GM18861 (cell line): ENCODE data around the gene BCAR1.
A peak's percentile ranks its signal among the peaks of the same experiment; 100 is the strongest.
"Not testable (repeated sequence)": the region's sequence is repeated elsewhere in the genome, so short reads cannot be mapped to it uniquely, and the experiment has no call there.

ENCODE experiments used
- ATAC-seq: cut with Tn5 transposase; IDR thresholded peaks from one replicate; pipeline ENCODE4 v1.9.1; 2021; ENCODE audit not compliant: unreplicated experiment

BCAR1 gene

DNA sequence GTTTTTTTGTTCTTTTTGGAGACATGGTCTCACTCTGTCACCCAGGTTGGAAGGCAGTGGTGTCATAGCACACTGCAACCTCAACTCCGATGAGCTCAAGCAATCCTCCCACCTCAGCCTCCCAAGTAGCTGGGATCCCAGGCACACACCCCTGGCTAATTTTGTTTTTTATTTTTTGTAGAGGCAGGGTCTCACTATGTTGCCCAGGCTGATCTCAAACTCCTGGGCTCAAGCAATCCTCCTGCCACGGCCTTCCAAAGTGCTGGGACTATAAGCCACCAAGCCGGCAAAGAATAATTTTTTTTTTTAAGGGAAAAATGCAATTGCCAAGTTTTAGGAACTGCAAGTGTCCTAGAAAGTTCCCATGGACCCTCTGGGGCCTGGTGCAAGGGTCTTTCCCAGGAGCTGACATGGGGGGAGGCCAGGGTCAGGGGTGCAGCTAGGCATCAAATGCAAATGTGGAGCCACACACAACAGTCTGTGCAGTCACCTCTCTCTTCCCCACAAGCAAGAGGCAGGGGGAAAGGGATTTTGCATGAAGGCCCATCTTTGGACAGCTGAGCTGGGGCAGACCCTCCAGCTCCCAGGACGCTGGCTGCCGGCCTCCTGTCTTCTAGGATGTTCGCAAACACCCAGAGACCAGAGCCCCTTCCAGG is 20.1 kb upstream of the BCAR1 start:
- no peak for ATAC-seq

DNA sequence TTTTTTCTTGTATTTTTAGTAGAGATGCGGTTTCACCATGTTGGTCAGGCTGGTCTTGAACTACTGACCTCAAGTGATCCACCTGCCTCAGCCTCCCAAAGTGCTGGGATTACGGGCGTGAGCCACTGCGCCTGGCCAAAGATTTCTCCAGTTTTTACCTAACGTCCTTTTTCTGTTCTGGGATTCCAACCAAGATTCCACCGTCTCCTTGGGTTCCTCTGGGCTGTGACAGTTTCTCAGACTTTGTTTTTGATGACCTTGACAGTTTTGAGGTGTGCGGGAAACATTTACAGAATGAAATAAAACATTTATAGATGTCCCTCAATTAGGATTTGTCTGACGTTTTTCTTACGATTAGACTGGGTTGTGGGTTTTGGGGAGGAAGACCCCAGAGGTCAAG is 17.9 kb upstream of the BCAR1 start:
- not testable (repeated sequence) for ATAC-seq

DNA sequence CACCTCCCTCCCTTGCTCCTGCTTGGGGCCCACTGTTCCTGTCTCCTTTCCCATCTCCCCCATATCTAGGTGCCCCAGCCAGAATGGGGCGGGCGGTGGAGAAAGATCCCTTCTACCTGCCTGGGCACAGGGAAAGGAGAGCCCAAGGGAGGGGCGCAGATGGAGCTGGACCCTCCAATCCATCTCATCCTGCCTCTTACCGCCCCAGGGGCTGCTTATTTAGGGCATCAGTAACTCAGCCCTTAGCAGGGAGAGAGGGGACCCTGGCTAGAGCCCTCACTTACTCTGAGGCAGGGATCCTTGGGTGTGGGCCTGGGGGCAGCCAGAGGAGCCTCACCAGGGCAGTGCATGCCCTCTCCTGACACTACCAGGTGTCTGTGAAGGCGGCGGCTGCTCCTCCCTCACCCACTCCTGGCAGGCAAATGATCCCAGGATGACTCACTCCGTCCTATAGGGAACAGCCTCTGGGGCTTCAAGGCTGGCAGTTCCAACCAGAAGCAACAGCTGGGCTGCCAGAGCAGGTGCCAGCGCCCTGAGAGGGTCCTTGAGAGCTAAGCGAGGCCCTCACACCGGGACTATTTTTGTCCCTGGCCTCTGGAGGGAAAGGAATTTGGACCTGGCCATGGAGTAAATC is 16.3 kb upstream of the BCAR1 start:
- ATAC-seq: no peak

DNA sequence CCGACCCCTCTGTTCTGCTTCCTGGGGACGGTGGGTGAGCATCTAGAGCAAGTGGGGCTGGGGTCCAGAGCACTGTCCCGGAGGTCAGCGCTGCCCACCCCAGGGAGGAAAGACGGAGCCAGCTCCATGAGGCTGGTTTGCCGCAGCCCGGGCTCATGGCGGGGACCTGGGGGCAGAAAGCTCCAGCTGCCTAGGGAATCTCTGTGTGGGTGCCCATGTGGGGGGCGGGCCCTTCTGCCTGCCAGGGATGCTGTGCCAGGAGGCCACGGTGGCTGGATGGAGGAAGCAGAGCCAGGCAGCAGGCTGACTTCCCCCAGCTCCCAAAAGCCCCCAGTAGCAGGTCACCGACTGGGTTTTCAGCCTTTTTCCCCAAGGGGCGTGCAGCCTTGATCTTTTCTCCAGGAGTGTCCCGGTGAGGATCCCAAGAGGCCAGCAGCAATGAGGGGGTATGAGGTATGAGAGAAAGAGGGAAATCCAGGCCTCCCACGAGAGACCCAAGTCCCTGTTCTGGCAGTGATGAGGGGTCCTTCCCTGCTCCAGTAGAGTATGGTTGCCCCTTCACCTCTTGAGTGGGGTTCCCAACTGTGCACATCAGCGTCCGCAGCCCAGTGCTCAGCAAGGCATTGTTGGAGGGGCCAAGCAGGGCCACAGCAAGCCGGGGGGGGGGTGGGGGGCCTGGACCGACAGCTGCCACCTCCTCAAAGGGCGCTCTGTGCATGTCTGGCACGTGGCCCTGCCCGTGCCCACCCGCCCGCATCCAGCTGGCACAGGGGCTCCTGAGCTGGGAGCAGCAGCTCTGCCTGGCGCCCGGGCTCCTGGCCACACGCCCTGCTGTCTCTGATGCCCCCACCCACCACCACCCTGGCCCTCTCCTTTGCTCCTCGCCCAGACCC is 15.6 kb upstream of the BCAR1 start:
- ATAC-seq: no peak

DNA sequence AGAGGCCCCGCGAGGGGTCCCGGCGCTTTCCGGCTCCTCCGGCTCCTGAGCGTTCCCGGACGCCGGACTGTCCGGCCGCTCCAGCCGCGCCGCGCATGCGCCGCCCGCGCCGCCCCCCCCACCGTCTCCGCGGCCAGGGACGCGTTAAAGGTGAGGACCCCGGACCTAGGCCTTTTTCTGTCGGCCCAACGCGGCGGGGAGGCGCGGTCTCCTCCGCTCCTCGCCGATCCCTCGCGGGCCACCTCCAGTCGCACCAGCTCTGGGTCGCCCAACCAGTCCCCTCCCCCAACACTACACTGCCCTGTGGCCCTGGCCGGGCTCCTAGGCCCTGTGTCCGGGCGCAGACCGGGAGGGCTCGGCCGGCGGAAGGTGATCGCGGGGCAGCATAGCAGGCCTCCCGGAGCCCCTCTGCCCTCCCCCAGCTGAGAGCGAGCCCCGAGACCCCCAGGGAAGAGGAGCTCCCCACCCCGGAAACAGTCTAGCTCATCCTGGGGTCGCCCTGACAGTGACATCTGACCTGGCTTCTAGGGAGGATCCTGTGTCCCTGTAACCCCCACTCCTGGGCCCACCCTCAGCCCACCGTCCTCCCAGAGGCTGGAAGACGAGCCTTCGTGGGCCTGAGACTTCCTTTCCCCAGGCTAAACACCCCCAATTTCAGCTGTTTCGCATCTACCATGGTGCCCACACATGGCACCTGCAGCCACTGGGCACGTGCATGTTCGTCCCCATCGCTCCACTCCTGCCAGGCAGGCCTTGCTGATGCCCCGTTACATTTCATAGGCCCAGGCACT is 14.7 kb upstream of the BCAR1 start:
- peak; percentile 75 for ATAC-seq

DNA sequence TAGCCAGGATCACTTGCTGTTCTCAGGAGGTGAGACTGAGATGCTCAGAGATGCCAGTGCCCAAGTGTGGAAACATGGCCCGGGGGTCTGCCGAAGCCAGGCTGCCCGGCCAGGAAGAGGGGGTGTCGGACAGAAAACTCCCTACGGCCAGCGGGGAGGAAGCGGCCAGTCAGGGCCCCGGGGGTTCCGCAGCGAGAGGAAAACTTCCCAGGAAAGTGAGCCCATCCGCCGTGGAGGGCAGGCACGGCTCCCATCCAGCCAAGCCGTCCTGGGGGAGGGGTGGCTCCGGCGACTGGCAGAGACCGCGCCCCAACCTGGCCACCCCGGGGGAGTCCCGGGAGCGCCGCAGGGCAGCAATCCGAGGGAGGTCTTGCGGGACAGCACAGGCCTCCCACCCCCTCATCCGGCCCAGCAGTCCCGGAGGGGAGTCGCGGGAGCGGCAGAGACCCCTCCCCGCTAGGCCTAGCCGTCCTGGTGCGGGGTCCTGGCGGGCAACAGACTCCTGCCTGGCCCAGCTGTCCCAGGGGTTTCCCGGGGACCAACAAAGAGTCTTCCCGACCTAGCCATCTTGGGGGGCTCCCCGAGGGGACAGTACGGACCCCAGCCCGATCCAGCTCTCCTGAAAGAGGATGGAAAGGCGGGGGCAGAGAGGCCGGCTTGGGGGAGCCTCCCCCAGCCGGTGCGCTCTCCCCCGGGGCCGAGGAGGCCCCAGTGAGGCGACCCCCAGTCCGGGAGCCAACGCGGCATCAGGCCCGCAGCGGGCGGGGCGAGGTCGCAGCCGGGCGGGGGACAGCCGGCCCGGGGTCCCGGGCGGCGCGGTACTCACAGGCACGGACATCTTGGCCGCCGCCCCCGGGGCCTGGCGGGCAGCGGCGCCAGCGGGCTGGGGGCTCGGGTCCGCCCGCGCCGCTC is 13.8 kb upstream of the BCAR1 start:
- peak; percentile 13 for ATAC-seq

DNA sequence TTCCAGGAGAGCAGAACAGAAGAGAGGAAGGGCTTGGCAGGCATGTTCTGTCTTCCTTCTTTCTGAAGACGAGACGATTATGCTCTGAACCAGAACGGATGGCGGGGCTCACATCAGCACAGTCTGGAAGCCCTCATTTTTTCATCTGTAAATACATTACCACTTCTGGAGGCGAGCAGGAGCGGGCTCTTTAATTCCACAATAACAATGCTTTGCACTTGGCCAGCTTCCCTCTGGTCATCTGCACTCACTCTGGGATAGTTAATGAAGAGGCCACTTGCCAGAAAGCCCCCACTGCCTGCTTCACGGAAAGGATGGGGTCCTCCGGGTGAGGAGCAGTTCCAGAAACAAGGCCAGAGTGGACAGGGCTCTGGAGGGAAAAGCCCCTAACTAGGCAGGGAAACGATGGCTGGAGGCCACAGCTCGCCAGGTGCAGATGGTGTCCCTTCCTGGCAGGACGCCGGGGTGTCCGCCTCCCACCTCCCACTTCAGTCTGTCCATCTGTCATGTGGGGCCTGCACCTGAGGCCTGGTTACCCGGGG is 13.1 kb upstream of the BCAR1 start:
- ATAC-seq: no peak

DNA sequence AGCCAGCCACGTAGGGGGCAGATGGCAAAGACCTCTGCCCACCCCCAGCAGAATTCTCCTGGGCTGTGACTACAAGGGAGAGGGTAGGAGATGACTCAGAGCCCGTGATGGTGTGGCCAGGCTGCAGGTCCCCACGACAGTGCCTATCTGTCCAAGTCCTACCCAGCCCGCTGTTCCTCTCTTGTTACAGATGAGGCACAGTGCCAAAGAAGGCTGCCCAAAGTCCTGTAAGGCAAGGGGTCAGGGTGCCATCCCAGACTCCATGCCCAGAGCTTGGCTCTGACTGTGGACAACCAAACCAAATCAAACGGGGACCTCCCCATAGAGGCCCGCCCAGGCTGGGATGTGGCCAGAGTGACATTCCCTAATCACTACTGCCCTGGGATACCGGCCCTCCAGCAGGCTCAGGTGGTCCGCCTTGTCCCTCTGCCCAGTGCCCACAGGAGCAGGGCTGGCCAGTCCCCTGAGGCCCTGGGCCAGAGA is 12.6 kb upstream of the BCAR1 start:
- no peak for ATAC-seq

DNA sequence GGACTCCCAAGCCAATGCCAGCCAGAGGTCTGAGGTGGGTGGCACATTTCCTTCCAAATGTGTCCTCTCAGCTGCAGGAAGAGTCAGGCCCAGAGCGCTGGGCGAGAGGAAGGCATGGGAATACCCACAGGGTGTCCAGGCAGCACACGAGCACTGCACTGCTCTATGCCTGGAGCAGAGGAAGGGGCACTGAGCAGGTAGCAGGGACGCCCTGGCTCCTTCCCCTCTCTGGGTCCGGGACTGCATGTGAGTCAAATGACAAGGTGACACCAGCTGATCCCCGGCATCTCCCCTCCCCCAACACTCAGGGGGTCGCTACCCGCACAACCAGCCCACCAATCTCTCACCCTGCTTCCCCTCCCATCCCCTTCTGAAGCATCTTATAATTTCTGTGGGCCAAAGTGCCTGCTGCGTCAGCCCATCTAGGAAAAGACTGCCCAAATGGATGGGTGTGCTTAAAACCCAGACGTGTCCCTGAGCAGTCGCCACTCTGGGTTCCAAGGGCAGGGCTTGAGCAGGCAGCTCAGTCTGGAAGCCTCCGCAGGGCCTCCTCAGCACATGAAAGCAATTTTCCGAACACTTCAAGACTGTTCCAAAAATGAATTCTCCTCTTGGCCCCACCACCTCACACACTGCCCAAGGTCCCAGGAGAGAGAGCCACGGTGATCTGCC is 12.0 kb upstream of the BCAR1 start:
- ATAC-seq: no peak

DNA sequence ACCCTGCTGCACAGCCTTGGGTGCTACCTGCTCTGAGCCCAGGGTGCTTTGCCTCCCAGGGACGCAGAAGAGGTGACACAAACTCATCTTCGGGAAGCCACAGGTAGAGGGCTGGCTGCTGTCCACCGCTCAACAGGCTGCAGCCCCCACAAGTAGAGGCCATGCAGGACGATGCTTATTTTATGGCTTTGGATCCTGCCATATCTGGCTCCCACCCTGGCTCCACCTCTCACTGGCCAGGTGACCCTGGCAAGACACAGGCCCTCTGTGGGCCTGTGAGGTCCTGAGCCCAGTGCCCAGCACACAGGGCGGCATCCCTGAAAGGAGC is 11.3 kb upstream of the BCAR1 start:
- ATAC-seq: no peak

DNA sequence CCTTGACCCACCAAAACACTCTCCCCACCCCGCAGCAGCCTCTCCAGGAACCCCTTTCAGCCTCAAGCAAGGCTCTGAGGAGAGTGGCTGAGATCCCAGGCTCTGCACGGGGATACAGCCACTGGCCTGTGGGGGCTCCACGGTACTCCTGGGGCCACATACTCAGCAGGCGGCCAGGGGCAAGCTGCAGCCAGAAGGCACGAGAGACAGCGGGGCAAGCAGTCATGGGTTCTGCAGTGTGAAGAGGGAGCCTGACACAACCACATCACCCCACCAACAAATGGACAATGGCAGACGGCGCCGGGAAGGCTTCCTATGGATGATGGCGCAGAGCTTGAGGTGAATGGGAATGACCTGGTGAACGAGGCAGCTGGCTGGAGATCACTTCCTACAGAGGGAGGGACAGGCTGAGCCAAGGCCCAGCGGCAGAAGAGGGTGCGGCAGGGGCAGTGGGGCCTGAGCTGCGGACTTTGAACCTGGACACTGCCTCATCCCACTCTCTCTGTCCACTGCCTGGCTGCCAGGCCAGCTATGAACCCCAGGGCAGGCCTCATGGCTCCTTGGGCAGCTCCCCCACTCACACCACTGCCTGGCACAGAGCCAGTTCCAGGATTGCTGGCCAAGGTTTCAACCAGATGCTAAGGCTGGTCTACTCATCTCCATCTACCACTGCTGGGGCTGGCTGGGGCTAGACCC is 10.8 kb upstream of the BCAR1 start:
- ATAC-seq: no peak

DNA sequence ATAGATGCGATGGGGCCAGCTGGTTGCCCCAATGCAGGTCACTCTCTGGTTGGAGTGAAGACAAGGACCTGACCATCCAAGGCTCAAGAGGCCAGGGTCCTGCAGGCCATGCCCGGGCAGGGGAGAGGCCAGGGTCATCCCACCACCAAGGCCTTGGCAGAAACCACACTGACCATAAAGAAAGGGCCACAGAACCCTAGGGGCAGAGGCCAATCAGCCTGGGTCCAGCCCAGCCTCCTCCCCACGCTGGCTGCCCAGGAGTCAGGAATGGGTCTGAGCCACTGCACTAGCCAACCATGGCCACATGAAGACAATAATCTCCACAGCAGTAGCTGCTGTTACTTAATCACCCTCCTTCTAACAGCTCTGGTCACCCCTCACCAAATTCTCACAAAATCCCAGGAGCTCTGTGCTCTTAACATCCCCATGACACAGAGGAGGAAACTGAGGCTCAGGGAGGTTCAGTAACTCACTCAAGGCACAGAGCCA is 10.2 kb upstream of the BCAR1 start:
- ATAC-seq: no peak

DNA sequence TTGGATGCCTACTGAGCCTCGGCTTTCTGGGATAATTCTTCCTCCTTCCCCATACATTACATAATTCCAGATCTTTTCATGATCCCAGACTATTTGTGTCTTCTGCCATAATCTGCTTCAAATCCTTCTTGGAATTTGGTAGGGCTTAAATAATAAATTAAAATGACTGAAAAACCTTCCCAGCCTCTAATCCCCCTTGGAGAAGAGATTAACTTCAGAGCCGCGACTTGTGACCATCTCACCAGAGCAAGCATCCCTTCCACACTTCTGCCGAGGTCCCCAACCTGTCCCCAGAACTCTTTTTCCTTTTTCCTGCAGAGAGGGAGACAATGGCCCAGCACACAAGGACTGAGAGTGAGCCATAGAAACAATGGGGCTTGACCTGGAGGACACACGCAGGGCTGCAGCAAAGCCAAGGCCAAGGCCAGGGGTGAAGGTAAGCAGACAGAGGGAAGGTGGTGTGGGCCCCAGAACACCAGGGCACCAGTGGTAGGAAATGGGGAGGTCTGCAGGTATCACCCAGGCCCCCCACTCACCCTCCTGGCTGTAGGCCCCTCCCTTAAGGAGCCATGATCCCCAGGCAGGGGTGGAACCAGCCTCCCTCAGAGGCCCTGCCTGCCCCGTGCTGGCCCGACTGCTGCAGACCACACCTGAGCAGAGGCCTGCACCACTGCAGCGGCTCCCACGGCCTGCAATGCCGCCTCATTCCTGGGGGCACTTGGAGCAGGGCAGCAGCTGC is 9.6 kb upstream of the BCAR1 start:
- no peak for ATAC-seq

DNA sequence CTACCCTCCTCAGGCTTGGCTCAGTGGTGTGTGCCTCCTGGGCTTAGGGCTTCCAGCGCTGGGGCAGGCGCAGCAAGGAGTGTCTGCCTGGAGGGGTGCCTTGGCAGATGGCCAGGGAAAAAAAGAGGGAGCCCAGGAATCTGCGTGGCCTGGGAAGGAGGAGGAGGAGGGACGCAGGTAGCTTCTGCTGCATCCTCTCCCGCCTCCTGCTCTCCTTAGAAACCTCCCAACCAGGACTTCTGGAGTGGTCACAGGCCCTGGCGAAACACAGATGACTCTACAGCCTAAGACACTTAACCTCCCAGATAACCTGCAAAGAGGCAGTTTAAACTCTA is 7.3 kb upstream of the BCAR1 start:
- no peak for ATAC-seq

DNA sequence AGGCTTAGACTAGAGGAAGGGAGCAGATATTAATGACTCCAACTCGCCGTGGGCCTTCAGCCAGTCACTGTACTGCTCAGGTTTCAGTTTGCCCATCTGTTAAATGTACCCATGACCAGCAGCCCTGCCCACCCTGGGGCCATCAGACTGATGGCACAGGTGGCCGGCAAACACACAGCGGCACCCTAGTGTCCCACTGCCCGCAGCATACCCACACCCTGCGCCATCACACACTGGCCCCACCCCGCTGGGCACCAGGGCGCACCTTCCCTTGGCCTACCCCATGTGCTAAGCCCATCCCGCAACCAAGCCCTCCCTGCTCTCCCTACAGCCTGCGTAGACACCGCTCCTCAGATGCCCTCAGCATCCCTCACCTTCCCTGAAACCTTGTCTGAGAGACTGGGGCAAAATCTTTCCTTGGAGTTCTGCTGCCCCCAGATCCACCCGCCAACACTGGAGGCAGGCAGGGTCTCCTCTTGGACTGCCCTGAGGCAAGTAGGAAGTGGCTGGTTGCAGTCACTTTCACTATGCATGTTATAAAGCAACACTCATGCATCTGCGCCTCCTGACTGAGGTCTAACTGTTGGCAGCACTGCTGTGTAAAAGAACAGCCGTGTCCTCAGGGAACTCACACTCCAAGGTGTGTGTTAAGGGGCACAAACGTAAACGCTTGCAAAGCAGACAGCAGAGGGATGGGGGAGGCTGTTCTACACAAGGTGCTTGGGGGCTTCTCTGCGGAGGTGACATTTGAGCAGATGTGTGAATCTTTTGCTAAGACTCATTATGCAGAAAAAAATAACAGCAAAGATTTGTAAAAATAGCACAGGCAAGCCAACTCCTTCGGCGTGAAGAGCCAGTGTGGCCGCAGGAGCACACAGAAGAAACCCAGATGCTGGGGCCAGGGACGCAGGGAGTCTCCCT is 6.7 kb upstream of the BCAR1 start:
- no peak for ATAC-seq

DNA sequence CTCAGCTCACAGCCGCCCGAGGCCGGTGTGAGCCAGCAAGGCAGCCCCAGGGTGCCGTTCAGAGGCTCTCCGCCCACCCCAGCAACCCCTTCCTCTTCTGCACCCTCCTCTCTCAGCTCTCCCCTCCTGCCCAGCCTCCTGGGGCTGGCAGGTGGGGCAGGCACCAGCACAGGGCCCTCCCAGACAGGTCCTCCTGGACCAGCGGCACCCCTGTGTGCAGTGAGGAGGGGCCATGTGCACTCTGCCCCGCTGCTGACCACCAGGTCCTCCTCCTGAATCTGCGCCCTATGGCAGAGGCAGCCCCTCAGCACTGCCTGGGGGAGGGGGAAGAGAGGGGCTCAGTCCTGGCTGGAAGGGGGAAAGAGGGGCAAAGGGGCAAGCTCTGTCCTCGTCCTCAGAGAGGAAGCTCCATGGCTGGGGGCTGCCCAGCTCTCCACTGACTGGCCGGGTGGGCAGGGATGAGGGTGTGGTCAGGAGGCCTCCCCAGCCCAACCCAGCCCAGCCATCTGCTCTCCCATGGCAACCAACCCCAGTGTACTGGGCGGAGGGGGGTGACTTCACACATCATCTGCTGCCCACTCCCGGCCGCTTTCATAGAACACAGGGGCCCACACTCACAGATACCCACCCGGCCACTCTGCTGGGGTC is 5.4 kb upstream of the BCAR1 start:
- ATAC-seq: no peak
